Gastrocnemius medialis (tissue), 4 donors: Measurements from ENCODE around the gene PFDN1. TPM values are rescaled to one million over a fixed set of nuclear protein-coding genes. Genes with fewer than 3 reads are reported as not detected.

Experiments used
- ATAC-seq, 2 donors: fragments of 150-250 bp; one replicate each; pipeline ENCODE4 v1.9.1; 2016
- DNase-seq, 2 donors: peaks; one replicate each; pipeline ENCODE4 v3.0.0-alpha.2; 2019
- H3K27ac ChIP-seq, 4 donors: fragments of 200-600 bp; sonication (generic); 1 replicate in 1 of 4; 2 replicates in 3 of 4; pipeline ENCODE4 v1.5.1; 2016 to 2018; ENCODE audit warnings: mild to moderate bottlenecking in 2 of 4, moderate library complexity in 1 of 4
- H3K27me3 ChIP-seq, 3 donors: fragments of 200-600 bp; sonication (generic) in 2 of 3; 1 replicate in 1 of 3; 2 replicates in 2 of 3; pipeline versions ENCODE4 v1.5.1 to v1.6.0; 2016 to 2019; ENCODE audit warnings: mild to moderate bottlenecking in 1 of 3, moderate library complexity in 1 of 3
- H3K36me3 ChIP-seq, 2 donors: fragments of 200-600 bp; sonication (generic) in 1 of 2; one replicate each; pipeline ENCODE4 v1.5.1; 2017 to 2018
- H3K4me1 ChIP-seq, 2 donors: fragments of 200-600 bp; sonication (generic) in 1 of 2; one replicate each; pipeline ENCODE4 v1.5.1; 2016 to 2017; ENCODE audit warnings: mild to moderate bottlenecking in 2 of 2
- H3K4me3 ChIP-seq, 4 donors: fragments of 200-600 bp; sonication (generic) in 3 of 4; 1 replicate in 1 of 4; 2 replicates in 3 of 4; pipeline ENCODE4 v1.5.1; 2016 to 2019; ENCODE audit warnings: mild to moderate bottlenecking in 2 of 4
- H3K9me3 ChIP-seq, 3 donors: fragments of 200-600 bp; sonication (generic) in 2 of 3; 1 replicate in 1 of 3; 2 replicates in 2 of 3; pipeline ENCODE4 v1.5.1; 2016 to 2019
- POLR2A ChIP-seq, 2 donors: fragments of 450-650 bp; IDR thresholded peaks; one replicate each; pipeline ENCODE4 v1.6.1; 2017; ENCODE audit warnings: antibody characterized with exemption in 2 of 2, mild to moderate bottlenecking in 2 of 2, moderate library complexity in 2 of 2
- in situ Hi-C, 4 donors: fragments of 200-750 bp; cut with MboI; loops; one replicate each; pipeline versions ENCODE4 v1.15.0 to v1.8.0; 2017; ENCODE audit warnings: low sequenced_read_pairs in 4 of 4
- intact Hi-C: fragments of 100-400 bp; cut with DNase I; formaldehyde crosslinking; loops from one replicate; pipeline ENCODE4 v1.15.1; 2023; ENCODE audit warnings: low total_unique reads
- total RNA-seq, 4 donors: library from RNA; depleted of rRNA; stranded (reverse); fragments of >200 nt; gene quantifications; one replicate each; pipeline versions ENCODE4 v1.1.0 to v1.2.3, GENCODE V29; 2016
- TF ChIP-seq, protein P1 (sequence below), 5 experiments: fragments of 450-650 bp in 3 of 5; fragments of 200-600 bp in 2 of 5; sonication (generic) in 2 of 5; IDR thresholded peaks in 4 of 5; conservative IDR thresholded peaks in 1 of 5; 1 replicate in 4 of 5; 2 replicates in 1 of 5; pipeline ENCODE4 v1.5.1; 2016 to 2019; ENCODE audit warnings: antibody characterized with exemption in 5 of 5, mild to moderate bottlenecking in 3 of 5, moderate library complexity in 3 of 5

PFDN1 gene
- total RNA-seq, 4 donors from 2014 or later, result 47.9 to 81.0 (median 77.9) TPM

DNA sequence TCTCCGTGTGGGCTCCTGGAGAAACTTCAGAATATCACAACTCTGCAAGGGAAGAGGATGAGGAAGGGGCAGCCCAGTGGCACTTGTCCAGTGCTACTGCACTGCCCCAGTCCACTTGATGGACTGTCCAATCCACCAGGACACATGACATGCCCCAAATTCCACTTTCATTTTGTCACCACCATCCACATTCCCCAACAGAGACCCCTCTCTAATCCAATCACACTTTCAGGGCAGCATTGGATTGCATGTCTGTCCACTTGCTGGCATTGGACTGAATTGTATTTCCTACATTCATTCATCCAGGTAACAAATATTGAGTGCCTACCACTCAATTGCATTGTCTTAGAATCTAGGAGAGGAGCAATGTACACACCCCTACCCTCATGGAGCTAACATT lies 28.7 kb upstream of the PFDN1 start:
- Histone ChIP-seq H3K36me3 (peaks cover 0 to 34% of the 10 kb centered on the region in 2 donors), H3K27me3 (no peaks in the 10 kb centered on the region), H3K27ac (no peak overlapping the region), H3K4me1 (peaks cover 20 to 40% of the 10 kb centered on the region in 2 donors), H3K4me3 (no peak overlapping the region), H3K9me3 (no peaks in the 10 kb centered on the region)
- no peak for DNase-seq
- in situ Hi-C loops, result no loop called here
- TF ChIP-seq, protein P1, sequence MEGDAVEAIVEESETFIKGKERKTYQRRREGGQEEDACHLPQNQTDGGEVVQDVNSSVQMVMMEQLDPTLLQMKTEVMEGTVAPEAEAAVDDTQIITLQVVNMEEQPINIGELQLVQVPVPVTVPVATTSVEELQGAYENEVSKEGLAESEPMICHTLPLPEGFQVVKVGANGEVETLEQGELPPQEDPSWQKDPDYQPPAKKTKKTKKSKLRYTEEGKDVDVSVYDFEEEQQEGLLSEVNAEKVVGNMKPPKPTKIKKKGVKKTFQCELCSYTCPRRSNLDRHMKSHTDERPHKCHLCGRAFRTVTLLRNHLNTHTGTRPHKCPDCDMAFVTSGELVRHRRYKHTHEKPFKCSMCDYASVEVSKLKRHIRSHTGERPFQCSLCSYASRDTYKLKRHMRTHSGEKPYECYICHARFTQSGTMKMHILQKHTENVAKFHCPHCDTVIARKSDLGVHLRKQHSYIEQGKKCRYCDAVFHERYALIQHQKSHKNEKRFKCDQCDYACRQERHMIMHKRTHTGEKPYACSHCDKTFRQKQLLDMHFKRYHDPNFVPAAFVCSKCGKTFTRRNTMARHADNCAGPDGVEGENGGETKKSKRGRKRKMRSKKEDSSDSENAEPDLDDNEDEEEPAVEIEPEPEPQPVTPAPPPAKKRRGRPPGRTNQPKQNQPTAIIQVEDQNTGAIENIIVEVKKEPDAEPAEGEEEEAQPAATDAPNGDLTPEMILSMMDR (IDR thresholded peaks at IDR 0.05 in 4 of 5, conservative IDR thresholded peaks at IDR 0.05 in 1 of 5), result no peak
- no peak for TF ChIP-seq POLR2A (IDR thresholded peaks at IDR 0.05)
- intact Hi-C loops, result no loop called here
- no peak for ATAC-seq

GRCh38 chr5:140329739-140330481 lies 27.0 kb upstream of the PFDN1 start:
- intact Hi-C loops, result no loop called here
- H3K9me3 ChIP-seq, result no peaks in the 10 kb centered on the region
- no peak overlapping the region for H3K4me3 ChIP-seq
- H3K27ac ChIP-seq, result peak overlapping the region; percentile 24 to 54 (median 50)
- no peaks in the 10 kb centered on the region for H3K27me3 ChIP-seq
- DNase-seq (no peak), ATAC-seq (peak; percentile 46 to 70)
- peaks cover 7 to 27% of the 10 kb centered on the region in 2 donors for H3K4me1 ChIP-seq
- TF ChIP-seq, protein P1 (IDR thresholded peaks at IDR 0.05 in 4 of 5, conservative IDR thresholded peaks at IDR 0.05 in 1 of 5), result no peak
- TF ChIP-seq POLR2A (IDR thresholded peaks at IDR 0.05), result no peak
- in situ Hi-C loops, result no loop called here
- peaks cover 0 to 26% of the 10 kb centered on the region in 2 donors for H3K36me3 ChIP-seq

DNA sequence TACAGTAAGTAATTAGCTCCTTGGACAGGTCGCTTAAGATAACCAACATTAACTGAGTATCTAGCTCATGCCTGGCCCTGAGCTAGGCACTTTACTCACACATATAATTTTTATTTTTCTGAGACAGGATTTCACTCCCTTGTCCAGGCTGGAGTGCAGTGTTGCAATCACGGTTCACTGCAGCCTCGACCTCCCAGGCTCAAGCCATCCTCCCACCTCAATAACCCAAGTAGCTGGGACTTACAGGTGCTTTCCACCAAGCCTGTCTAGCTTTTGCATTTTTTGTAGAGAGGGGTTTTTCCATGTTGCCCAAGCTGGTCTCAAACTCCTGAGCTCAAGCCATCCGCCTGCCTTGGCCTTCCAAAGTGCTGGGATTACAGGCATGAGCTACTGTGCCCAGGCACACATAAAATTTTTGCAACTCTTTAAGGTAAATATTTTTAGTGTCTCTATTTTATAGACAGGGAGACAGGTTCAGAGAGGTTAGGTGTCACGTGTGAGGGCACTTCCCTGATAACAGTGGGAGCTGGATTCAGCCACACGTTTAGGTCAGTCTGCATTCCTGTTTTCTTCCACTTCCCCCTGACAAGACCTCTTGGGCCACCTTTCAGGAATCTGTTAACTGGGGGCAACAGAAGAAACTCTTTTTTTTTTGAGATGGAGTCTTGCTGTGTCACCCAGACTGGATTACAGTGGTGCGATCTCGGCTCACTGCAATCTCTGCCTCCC lies 25.3 kb upstream of the PFDN1 start:
- Histone ChIP-seq H3K36me3 (peaks cover 0 to 9% of the 10 kb centered on the region in 2 donors), H3K4me1 (peaks cover 12 to 18% of the 10 kb centered on the region in 2 donors), H3K4me3 (no peak overlapping the region), H3K27ac (peak overlapping the region in 1 of 4 donors; percentile 50), H3K9me3 (no peaks in the 10 kb centered on the region), H3K27me3 (no peaks in the 10 kb centered on the region)
- no peak for TF ChIP-seq POLR2A (IDR thresholded peaks at IDR 0.05)
- TF ChIP-seq, protein P1 (IDR thresholded peaks at IDR 0.05 in 4 of 5, conservative IDR thresholded peaks at IDR 0.05 in 1 of 5), result no peak
- DNase-seq (no peak), ATAC-seq (no peak)
- in situ Hi-C loops, result no loop called here
- intact Hi-C loops, result no loop called here

DNA sequence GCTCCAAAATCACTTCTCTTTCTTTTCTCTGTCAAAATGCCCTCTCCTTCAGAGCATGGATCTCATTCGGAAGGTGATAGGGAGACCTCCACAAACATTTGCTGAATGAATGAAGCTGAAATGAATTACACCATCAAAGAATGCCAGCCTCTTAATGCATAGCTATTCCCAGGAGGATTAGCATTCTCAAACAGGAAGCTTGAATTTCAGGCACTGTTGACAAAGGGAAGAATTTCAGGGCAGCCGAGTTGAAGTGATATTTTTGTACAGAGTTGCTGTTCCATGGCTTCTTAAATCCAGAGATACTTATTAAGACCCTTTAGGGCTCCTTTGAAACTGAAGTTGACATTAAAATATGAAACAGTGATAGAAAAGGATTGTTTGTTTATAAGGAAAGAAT lies 24.7 kb upstream of the PFDN1 start:
- no peak for TF ChIP-seq POLR2A (IDR thresholded peaks at IDR 0.05)
- TF ChIP-seq, protein P1 (IDR thresholded peaks at IDR 0.05 in 4 of 5, conservative IDR thresholded peaks at IDR 0.05 in 1 of 5), result no peak
- DNase-seq, result no peak
- Histone ChIP-seq H3K4me1 (peaks cover 19 to 20% of the 10 kb centered on the region in 2 donors), H3K36me3 (peaks cover 0 to 3% of the 10 kb centered on the region in 2 donors), H3K4me3 (no peak overlapping the region), H3K27me3 (no peaks in the 10 kb centered on the region), H3K27ac (no peak overlapping the region), H3K9me3 (no peaks in the 10 kb centered on the region)
- in situ Hi-C loops (no loop called here), intact Hi-C loops (no loop called here)
- no peak for ATAC-seq
